IgD-negative memory B cell (primary cell): ENCODE data around the gene MACROD2. TPM values are rescaled to one million over a fixed set of nuclear protein-coding genes. Genes with fewer than 3 reads are reported as not detected.

ENCODE experiments used
- H3K27ac Mint-ChIP-seq, 3 donors: one replicate each; pipeline ENCODE4 v1.8.0; 2020 to 2022; ENCODE audit warnings: mild to moderate bottlenecking in 3 of 3, mixed read lengths in 3 of 3, moderate library complexity in 1 of 3
- H3K27me3 Mint-ChIP-seq: one replicate; pipeline ENCODE4 v1.8.0; 2021; ENCODE audit warnings: mixed read lengths
- H3K36me3 Mint-ChIP-seq: one replicate; pipeline ENCODE4 v1.8.0; 2020; ENCODE audit warnings: mild to moderate bottlenecking, mixed read lengths
- H3K4me1 Mint-ChIP-seq, 3 donors: one replicate each; pipeline ENCODE4 v1.8.0; 2020 to 2022; ENCODE audit warnings: mixed read lengths in 3 of 3, mild to moderate bottlenecking in 1 of 3
- H3K4me3 Mint-ChIP-seq, 4 donors: one replicate each; pipeline ENCODE4 v1.8.0; 2020 to 2022; ENCODE audit warnings: mild to moderate bottlenecking in 4 of 4, mixed read lengths in 4 of 4, moderate library complexity in 3 of 4
- H3K9me3 Mint-ChIP-seq, 3 donors: one replicate each; pipeline ENCODE4 v1.8.0; 2020 to 2021; ENCODE audit warnings: mixed read lengths in 3 of 3, mild to moderate bottlenecking in 1 of 3
- polyA plus RNA-seq: library from polyadenylated mRNA; unstranded; fragments of 300-500 nt; fragmentation: Illumina TruSeq; gene quantifications from one replicate; pipeline ENCODE4 v1.2.3, GENCODE V29; 2021

The MACROD2 gene
- polyA plus RNA-seq, 1 donor from 2014 or later, result 1.3 TPM

GRCh38 chr20:14561741-14562221 is 566.5 kb downstream of the MACROD2 start:
- no peaks in the 10 kb centered on the region for H3K36me3 Mint-ChIP-seq

GRCh38 chr20:14562981-14563380 is 567.7 kb downstream of the MACROD2 start:
- Mint-ChIP-seq H3K4me1 (no peaks in the 10 kb centered on the region), H3K27ac (no peak overlapping the region), H3K27me3 (no peaks in the 10 kb centered on the region), H3K36me3 (no peaks in the 10 kb centered on the region), H3K9me3 (peaks cover 0 to 15% (median 3%) of the 10 kb centered on the region in 3 donors), H3K4me3 (no peak overlapping the region)

More at GRCh38 chr20:14561741-14562221, 566.5 kb downstream of the MACROD2 start:
- peaks cover 0 to 15% (median 3%) of the 10 kb centered on the region in 3 donors for H3K9me3 Mint-ChIP-seq
- H3K4me3 Mint-ChIP-seq, result no peak overlapping the region
- H3K4me1 Mint-ChIP-seq, result no peaks in the 10 kb centered on the region
- no peak overlapping the region for H3K27ac Mint-ChIP-seq
- no peaks in the 10 kb centered on the region for H3K27me3 Mint-ChIP-seq

GRCh38 chr20:14566505-14566904 is 571.2 kb downstream of the MACROD2 start:
- Mint-ChIP-seq H3K4me3 (no peak overlapping the region), H3K27ac (no peak overlapping the region), H3K9me3 (peaks cover 0 to 15% (median 3%) of the 10 kb centered on the region in 3 donors), H3K4me1 (no peaks in the 10 kb centered on the region), H3K36me3 (no peaks in the 10 kb centered on the region), H3K27me3 (no peaks in the 10 kb centered on the region)

GRCh38 chr20:14568225-14568624 is 572.9 kb downstream of the MACROD2 start:
- Mint-ChIP-seq H3K4me1 (no peaks in the 10 kb centered on the region), H3K27me3 (no peaks in the 10 kb centered on the region)

DNA sequence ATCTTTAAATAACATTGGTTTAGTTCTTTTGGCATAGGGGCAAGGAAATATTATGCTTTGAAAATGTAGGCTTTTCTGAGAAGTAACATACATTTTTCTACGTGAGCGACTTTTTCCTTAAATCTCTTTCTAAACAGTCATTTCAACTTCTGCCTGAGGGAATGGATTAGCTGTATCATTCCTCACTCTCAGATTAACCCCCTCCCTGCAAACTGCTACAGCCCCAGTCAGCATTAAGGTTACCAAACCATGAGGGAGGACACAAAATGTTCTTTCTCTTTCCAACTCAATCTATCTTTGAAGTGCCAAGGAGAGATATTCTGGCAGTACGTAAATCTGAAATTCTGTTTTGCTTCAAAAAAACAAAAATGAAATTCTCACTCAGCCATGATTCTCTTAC is 573.4 kb downstream of the MACROD2 start:
- Mint-ChIP-seq H3K27me3 (no peaks in the 10 kb centered on the region), H3K27ac (no peak overlapping the region)

More at GRCh38 chr20:14568225-14568624, 572.9 kb downstream of the MACROD2 start:
- Mint-ChIP-seq H3K27ac (no peak overlapping the region), H3K9me3 (peaks cover 0 to 11% (median 3%) of the 10 kb centered on the region in 3 donors), H3K36me3 (no peaks in the 10 kb centered on the region), H3K4me3 (no peak overlapping the region)

DNA sequence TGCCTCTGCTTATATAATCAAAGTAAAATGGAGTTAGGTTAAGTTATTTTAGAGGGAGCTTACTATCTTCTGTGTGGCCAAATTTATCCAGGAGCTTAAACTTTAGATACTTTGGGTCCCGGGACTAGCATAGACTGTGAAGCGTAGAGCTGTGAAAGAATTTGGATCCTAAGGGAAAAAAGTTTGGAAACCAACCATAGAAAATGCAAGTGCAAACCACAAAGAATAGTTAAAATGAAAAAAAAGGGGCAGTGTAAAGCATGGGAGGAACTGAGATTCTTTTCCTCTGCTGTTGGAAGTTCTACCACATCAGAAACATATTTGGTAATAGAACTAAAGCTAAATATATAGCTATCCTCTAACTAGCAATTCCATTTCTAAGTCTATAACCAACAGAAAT is 574.3 kb downstream of the MACROD2 start:
- Mint-ChIP-seq H3K27me3 (no peaks in the 10 kb centered on the region), H3K4me3 (no peak overlapping the region), H3K9me3 (peaks cover 0 to 8% (median 0%) of the 10 kb centered on the region in 3 donors), H3K36me3 (no peaks in the 10 kb centered on the region), H3K27ac (no peak overlapping the region), H3K4me1 (no peaks in the 10 kb centered on the region)

More for the DNA sequence above, 573.4 kb downstream of the MACROD2 start:
- Mint-ChIP-seq H3K4me1 (no peaks in the 10 kb centered on the region), H3K36me3 (no peaks in the 10 kb centered on the region), H3K4me3 (no peak overlapping the region), H3K9me3 (peaks cover 0 to 11% (median 3%) of the 10 kb centered on the region in 3 donors)

GRCh38 chr20:14570811-14571210 is 575.5 kb downstream of the MACROD2 start:
- H3K27ac Mint-ChIP-seq, result no peak overlapping the region
- no peaks in the 10 kb centered on the region for H3K4me1 Mint-ChIP-seq
- no peak overlapping the region for H3K4me3 Mint-ChIP-seq
- no peaks in the 10 kb centered on the region for H3K36me3 Mint-ChIP-seq
- H3K9me3 Mint-ChIP-seq, result peaks cover 0 to 3% (median 0%) of the 10 kb centered on the region in 3 donors
- H3K27me3 Mint-ChIP-seq, result no peaks in the 10 kb centered on the region

GRCh38 chr20:14573676-14574075 is 578.4 kb downstream of the MACROD2 start:
- Mint-ChIP-seq H3K4me1 (no peaks in the 10 kb centered on the region), H3K4me3 (no peak overlapping the region), H3K27ac (no peak overlapping the region), H3K9me3 (no peaks in the 10 kb centered on the region), H3K27me3 (no peaks in the 10 kb centered on the region), H3K36me3 (no peaks in the 10 kb centered on the region)

GRCh38 chr20:14576196-14576877 is 581.0 kb downstream of the MACROD2 start:
- Mint-ChIP-seq H3K4me1 (no peaks in the 10 kb centered on the region), H3K4me3 (no peak overlapping the region), H3K27ac (no peak overlapping the region), H3K9me3 (no peaks in the 10 kb centered on the region), H3K27me3 (no peaks in the 10 kb centered on the region), H3K36me3 (no peaks in the 10 kb centered on the region)

GRCh38 chr20:14580418-14581074 is 585.2 kb downstream of the MACROD2 start:
- no peaks in the 10 kb centered on the region for H3K9me3 Mint-ChIP-seq
- H3K27me3 Mint-ChIP-seq, result no peaks in the 10 kb centered on the region
- H3K4me3 Mint-ChIP-seq, result no peak overlapping the region
- no peaks in the 10 kb centered on the region for H3K4me1 Mint-ChIP-seq
- no peak overlapping the region for H3K27ac Mint-ChIP-seq
- H3K36me3 Mint-ChIP-seq, result no peaks in the 10 kb centered on the region

DNA sequence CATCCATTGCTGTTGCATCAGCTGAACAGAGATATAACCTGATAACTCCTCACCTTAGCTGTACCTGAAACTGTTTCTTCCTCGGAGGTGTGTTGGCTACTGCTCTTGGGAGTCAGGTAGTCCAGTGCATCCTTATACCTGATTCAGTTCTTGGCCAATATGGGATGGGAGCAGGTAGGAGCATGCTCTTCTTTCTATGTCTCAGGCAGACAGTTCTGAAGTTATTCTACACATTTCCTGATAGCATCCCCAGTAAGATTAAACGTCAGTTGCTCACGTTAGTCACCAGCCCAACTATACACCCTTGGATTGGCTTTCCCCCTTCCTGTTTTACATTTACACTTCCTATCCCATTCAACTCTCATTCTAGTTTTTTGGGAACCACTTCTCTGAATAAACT is 586.4 kb downstream of the MACROD2 start:
- no peaks in the 10 kb centered on the region for H3K36me3 Mint-ChIP-seq
- no peak overlapping the region for H3K27ac Mint-ChIP-seq
- no peaks in the 10 kb centered on the region for H3K4me1 Mint-ChIP-seq
- H3K27me3 Mint-ChIP-seq, result no peaks in the 10 kb centered on the region
- no peaks in the 10 kb centered on the region for H3K9me3 Mint-ChIP-seq
- no peak overlapping the region for H3K4me3 Mint-ChIP-seq

GRCh38 chr20:14582855-14583254 is 587.5 kb downstream of the MACROD2 start:
- Mint-ChIP-seq H3K9me3 (no peaks in the 10 kb centered on the region), H3K27ac (no peak overlapping the region), H3K36me3 (no peaks in the 10 kb centered on the region), H3K4me3 (no peak overlapping the region), H3K27me3 (no peaks in the 10 kb centered on the region), H3K4me1 (no peaks in the 10 kb centered on the region)

GRCh38 chr20:14583413-14583812 is 588.1 kb downstream of the MACROD2 start:
- Mint-ChIP-seq H3K27me3 (no peaks in the 10 kb centered on the region), H3K36me3 (no peaks in the 10 kb centered on the region), H3K27ac (no peak overlapping the region), H3K4me3 (no peak overlapping the region), H3K9me3 (no peaks in the 10 kb centered on the region), H3K4me1 (no peaks in the 10 kb centered on the region)

GRCh38 chr20:14589383-14589782 is 594.1 kb downstream of the MACROD2 start:
- Mint-ChIP-seq H3K27me3 (no peaks in the 10 kb centered on the region), H3K27ac (no peak overlapping the region), H3K9me3 (peaks cover 0 to 5% (median 3%) of the 10 kb centered on the region in 3 donors), H3K4me1 (no peaks in the 10 kb centered on the region), H3K4me3 (no peak overlapping the region), H3K36me3 (no peaks in the 10 kb centered on the region)

GRCh38 chr20:14595051-14595450 is 599.7 kb downstream of the MACROD2 start:
- Mint-ChIP-seq H3K4me3 (no peak overlapping the region), H3K4me1 (peaks cover 0 to 1% (median 0%) of the 10 kb centered on the region in 3 donors), H3K36me3 (no peaks in the 10 kb centered on the region), H3K27ac (no peak overlapping the region), H3K27me3 (no peaks in the 10 kb centered on the region), H3K9me3 (peaks cover 0 to under 1% (median 0%) of the 10 kb centered on the region in 3 donors)
